ENCODE measurements around the gene YTHDF1.
A peak's percentile ranks its signal among the peaks of the same experiment; 100 is the strongest.

YTHDF1 gene

DNA sequence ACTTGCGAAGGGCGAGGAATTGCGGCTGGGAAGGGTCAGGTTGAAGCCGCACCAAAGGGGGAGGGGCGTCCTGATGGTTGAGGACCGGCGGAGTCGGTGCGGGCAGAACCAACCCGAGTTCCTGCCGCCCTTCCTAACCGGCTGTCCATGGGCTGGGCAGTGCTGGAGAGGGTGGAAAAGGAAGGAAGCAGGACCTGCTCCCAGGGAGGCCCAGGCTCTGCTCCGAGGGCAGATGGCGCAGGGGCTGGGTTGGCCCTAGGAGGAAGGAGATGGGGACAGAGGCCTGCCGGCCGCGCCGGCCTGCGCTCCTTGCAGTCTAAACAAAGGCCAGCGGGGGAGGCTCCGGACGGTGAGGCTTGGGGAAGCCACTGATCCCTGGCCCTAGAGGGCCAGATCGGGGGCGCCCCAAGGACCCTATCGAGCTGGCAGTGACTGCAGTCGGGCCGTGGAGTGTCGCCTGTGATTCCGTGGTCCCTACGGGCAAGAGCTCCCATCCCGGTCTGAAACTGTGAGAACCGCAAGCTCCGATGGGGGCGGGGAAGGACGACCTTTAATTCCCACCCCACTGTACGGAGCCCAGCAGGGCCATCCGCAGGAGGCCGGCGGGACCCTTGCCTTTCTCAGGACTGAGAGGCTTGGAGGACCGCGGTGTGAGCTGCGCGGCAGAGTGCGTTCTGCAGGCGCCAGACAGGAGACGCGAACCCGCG is 39.4 kb downstream of the YTHDF1 start:
- Mint-ChIP-seq H3K27me3 (ENCODE audit: low read depth) (peaks cover 60% of the 10 kb centered on the region), H3K4me1 (ENCODE audit: low read depth) (no peaks in the 10 kb centered on the region), H3K9me3 (no peaks in the 10 kb centered on the region), H3K4me3 (no peak overlapping the region), H3K36me3 (ENCODE audit: low read depth) (no peaks in the 10 kb centered on the region), H3K27ac (peak overlapping the region; percentile 38)
- no peak for DNase-seq (ENCODE audit: low spot score)

DNA sequence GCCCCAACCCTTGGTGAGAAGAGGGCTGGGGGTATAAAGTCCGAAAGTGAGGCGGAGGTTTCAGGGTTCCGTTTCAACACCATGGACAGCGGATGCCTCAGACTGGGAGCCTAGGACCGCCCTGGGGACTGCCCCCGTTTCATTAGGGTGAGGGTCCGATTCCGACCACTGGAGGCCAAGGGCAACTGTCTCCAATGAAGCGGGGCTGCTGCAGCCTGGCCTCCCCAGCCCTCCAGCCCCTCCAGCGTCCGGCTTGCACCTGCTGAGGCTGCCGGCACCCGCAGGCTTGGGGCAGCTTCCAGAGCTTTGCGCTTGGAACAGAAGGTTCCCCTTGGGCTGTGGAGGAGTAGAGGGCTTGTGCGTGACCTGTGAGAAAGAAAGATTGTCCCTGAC is 39.9 kb downstream of the YTHDF1 start:
- no peaks in the 10 kb centered on the region for H3K4me1 Mint-ChIP-seq (ENCODE audit: low read depth)
- no peaks in the 10 kb centered on the region for H3K36me3 Mint-ChIP-seq (ENCODE audit: low read depth)
- no peak for DNase-seq (ENCODE audit: low spot score)
- no peaks in the 10 kb centered on the region for H3K9me3 Mint-ChIP-seq
- H3K4me3 Mint-ChIP-seq: no peak overlapping the region
- H3K27me3 Mint-ChIP-seq (ENCODE audit: low read depth): peaks cover 58% of the 10 kb centered on the region
- H3K27ac Mint-ChIP-seq: peak overlapping the region; percentile 41

DNA sequence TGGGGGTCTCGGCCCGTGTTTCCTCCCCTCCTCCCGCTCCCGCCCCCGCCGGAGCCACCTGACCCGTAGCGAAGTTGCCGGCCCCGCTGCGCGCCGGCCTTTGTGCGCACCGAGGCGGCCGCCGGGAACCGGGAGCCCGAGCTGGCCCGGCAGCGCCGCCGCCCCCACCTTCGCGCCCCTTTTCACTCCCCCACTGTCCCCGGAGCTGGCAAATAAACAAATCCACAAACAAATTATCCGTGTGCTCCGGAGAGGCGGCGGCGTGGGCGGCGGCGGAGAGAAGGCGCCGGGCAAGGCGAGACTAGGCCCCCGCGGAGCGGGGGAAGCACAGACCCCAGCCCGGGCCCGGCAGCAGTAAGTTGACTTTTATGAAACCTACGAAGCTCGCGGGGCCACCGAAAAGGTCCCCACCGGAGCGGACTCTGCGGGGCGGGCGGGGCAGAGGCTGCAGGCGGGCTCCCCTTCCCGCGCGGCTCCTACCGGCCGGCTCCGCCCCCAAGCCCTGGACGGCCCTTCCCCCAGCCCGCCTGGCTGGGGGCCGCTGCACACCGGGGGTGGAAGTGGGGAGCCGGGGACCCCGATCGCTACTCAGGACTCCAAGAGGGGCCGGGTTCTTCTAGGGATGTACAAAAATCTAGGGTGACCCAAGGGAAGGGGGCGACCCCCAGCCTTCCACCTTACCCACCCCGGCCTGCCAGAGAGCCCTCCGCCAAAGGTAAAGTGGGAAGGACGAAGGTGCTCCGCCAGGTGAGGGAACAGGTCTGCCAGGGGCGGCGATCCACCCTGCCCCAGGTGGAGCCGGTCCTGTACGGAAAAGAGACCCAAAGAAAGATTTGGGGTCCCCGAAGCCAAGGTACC is 40.7 kb downstream of the YTHDF1 start:
- Mint-ChIP-seq H3K27ac (no peak overlapping the region), H3K9me3 (no peaks in the 10 kb centered on the region), H3K4me3 (no peak overlapping the region), H3K4me1 (ENCODE audit: low read depth) (no peaks in the 10 kb centered on the region), H3K27me3 (ENCODE audit: low read depth) (peaks cover 53% of the 10 kb centered on the region), H3K36me3 (ENCODE audit: low read depth) (no peaks in the 10 kb centered on the region)
- no peak for DNase-seq (ENCODE audit: low spot score)

DNA sequence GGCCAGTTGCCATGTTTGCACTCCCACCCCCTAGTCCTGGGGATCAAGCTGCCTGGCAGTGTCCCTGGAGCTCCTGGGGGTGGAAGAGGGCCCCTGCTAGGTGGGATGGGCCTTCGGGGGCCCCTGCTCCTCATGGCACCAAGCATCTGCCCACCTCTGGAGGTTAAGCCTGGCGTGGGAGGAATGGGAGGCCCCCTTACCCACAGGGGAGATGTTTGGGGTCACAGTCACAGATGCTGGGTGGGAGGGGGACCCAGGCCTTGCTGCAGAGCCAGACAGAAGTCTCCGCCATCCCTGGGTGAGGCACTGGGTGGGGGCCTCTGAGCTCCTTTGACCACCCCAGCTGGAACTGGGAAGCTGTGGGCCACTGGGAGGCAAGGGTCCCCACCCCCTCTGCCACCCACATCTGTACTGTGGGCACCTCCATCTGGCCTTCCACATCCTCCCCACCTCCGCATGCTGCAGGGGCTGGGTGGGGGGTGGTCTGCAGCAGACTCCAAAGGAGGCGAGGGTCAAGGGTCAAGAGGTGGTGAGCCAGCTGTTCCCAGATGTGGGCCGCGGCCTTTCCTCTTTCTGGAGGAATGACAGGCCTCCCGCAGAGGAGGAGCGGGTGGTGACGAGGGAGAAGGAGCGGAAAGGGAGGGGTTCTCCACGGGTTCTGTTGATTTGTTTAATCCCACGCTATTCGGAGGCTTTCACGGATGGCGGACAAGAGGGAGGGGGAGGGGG is 41.5 kb downstream of the YTHDF1 start:
- no peak for DNase-seq (ENCODE audit: low spot score)
- no peak overlapping the region for H3K4me3 Mint-ChIP-seq
- no peaks in the 10 kb centered on the region for H3K9me3 Mint-ChIP-seq
- peaks cover 45% of the 10 kb centered on the region for H3K27me3 Mint-ChIP-seq (ENCODE audit: low read depth)
- H3K36me3 Mint-ChIP-seq (ENCODE audit: low read depth): no peaks in the 10 kb centered on the region
- no peak overlapping the region for H3K27ac Mint-ChIP-seq
- H3K4me1 Mint-ChIP-seq (ENCODE audit: low read depth): no peaks in the 10 kb centered on the region

DNA sequence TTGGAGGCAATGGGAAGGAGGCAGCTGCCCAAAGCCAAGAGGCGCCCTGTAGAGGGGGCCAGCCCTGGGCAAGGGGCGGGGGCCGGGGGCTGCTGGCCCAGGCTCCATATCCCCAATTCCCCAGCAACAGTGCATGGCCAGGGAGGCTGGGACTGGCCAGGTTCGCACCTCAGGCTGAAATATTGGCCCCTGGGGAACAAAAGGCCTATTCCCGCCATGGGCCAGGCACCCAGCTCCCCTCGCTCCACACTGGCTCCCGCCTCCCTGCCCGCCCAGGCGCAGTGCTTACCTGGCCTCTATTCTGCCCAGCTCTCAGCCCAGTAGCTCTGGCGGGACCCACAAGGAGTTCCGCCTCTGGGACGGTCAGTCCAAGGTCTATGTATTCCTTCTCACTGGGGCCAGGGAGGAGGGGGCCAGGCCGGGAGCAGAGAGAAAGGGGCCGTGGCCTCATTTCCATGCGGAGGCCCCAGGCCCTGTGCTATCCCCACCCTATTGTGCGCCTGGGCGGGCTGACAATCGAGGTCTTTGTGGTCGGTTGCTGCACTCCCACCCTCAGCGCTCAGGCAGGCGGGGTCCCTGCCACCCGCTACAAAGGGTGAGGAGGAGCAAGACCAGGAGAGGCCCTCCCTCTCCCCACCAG is 42.3 kb downstream of the YTHDF1 start:
- Mint-ChIP-seq H3K36me3 (ENCODE audit: low read depth) (no peaks in the 10 kb centered on the region), H3K27ac (no peak overlapping the region), H3K4me1 (ENCODE audit: low read depth) (no peaks in the 10 kb centered on the region), H3K27me3 (ENCODE audit: low read depth) (peaks cover 43% of the 10 kb centered on the region), H3K4me3 (no peak overlapping the region), H3K9me3 (no peaks in the 10 kb centered on the region)
- no peak for DNase-seq (ENCODE audit: low spot score)

DNA sequence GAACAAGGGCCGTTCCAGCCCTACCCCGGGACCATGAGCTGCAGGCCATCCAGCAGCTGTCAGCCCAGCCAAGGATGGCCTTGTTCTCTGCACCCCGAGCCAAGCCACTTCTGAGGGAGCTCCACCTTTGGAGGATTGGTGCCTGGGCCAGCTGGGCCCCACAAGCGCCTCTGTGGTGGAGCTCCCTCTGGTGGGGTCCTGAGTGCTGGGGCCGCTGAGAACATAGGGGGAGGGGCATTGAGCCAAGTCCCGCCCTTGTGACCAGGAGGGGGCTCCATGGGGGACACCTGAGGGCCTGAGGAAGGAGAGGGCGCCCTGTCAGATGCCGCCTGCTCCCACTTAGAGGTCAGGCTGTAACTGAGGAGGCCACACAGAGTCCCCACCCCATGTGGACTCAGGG is 43.2 kb downstream of the YTHDF1 start:
- Mint-ChIP-seq H3K36me3 (ENCODE audit: low read depth) (no peaks in the 10 kb centered on the region), H3K4me1 (ENCODE audit: low read depth) (no peaks in the 10 kb centered on the region), H3K27ac (no peak overlapping the region), H3K4me3 (no peak overlapping the region), H3K9me3 (no peaks in the 10 kb centered on the region), H3K27me3 (ENCODE audit: low read depth) (peaks cover 41% of the 10 kb centered on the region)
- no peak for DNase-seq (ENCODE audit: low spot score)

DNA sequence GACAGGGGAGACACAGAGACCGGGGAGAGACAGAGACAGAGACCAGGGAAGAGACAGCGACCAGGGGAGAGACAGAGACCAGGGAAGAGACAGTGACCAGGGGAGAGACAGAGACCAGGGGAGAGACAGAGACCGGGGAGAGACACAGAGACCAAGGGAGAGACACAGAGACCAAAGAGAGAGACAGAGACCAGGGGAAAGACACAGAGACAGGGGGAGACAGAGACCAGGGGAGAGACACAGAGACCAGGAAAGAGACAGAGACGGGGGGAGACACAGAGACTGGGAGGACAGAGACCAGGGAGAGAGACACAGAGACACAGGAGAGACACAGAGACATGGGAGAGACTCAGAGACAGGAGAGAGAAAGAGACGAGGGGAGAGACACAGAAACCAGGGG is 43.9 kb downstream of the YTHDF1 start:
- Mint-ChIP-seq H3K27ac (no peak overlapping the region), H3K9me3 (no peaks in the 10 kb centered on the region), H3K4me3 (no peak overlapping the region), H3K4me1 (ENCODE audit: low read depth) (no peaks in the 10 kb centered on the region), H3K27me3 (ENCODE audit: low read depth) (peaks cover 38% of the 10 kb centered on the region), H3K36me3 (ENCODE audit: low read depth) (no peaks in the 10 kb centered on the region)
- no peak for DNase-seq (ENCODE audit: low spot score)

DNA sequence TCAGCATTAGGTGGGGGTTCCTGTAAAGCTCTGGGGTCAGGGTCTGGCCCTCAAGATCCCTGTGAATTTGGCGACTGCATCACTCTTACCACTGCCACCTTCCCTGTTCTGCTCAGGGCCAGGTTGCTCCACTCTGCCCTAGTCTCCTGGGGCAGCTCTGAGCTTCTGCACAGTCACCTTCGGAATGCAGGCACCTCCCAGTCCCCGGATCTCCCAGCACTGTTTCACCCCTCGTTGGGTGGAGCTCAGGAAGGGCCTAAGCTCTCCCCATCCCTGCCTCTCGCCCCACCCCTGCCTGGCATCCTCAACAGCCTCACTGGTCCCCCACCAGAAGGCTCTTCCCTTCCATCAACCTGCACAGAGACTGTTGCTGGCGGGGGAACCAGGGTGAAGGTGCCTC is 46.2 kb downstream of the YTHDF1 start:
- DNase-seq (ENCODE audit: low spot score): no peak
- no peaks in the 10 kb centered on the region for H3K36me3 Mint-ChIP-seq (ENCODE audit: low read depth)
- no peaks in the 10 kb centered on the region for H3K4me1 Mint-ChIP-seq (ENCODE audit: low read depth)
- no peaks in the 10 kb centered on the region for H3K9me3 Mint-ChIP-seq
- no peak overlapping the region for H3K27ac Mint-ChIP-seq
- H3K4me3 Mint-ChIP-seq: no peak overlapping the region
- peaks cover 21% of the 10 kb centered on the region for H3K27me3 Mint-ChIP-seq (ENCODE audit: low read depth)

DNA sequence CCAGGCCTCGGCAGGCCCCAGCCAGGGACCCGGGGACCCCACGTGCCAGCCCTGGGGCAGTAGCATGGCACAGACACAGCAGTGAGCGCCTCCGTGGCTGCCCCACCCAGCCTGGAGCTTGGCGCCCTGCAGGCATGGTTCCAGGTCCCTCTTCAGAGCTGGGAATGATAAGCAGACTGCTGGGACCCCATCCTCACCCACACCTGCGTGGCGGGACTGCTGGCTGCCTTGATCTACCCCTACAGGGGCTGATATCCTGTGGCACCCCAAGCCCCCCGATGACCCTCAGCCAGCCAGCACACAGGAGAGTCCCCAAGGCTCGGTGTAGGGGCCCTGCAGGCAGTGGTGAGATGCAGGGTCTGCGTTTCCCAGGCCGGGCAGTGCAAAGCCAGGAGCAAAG is 47.1 kb downstream of the YTHDF1 start:
- Mint-ChIP-seq H3K27me3 (ENCODE audit: low read depth) (peaks cover 14% of the 10 kb centered on the region), H3K9me3 (no peaks in the 10 kb centered on the region), H3K4me3 (no peak overlapping the region), H3K4me1 (ENCODE audit: low read depth) (no peaks in the 10 kb centered on the region), H3K27ac (no peak overlapping the region), H3K36me3 (ENCODE audit: low read depth) (no peaks in the 10 kb centered on the region)
- DNase-seq (ENCODE audit: low spot score): no peak

DNA sequence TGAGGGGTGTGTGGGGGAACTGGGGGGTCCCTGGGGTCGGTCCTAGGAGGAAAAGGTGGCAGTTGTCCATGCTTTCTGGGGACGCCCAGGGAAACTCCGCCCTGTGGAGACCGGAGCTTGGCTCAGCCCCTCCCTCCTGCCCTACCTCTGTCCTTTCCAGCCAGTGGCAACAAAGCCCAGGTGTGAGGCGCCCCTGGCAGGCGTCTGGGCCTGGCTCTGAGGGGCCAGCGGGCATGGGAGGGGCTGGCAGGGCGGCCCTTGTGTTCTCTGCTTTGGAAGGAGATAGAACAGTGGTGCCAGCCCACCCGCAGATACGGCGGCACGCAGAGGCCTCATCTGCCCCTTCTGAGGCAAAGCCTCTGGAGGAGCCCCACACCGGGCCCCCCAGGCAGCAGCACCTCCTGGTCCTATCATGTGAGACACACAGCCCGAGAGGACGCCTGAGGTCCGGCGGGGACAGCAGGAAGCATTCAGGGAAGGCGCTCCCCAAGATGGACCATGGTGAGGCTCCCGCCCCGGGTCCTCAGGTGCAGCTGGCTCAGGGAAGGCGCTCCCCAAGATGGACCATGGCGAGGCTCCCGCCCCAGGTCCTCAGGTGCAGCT is 47.9 kb downstream of the YTHDF1 start:
- DNase-seq (ENCODE audit: low spot score): no peak
- no peak overlapping the region for H3K4me3 Mint-ChIP-seq
- H3K27me3 Mint-ChIP-seq (ENCODE audit: low read depth): peaks cover 12% of the 10 kb centered on the region
- H3K9me3 Mint-ChIP-seq: no peaks in the 10 kb centered on the region
- H3K36me3 Mint-ChIP-seq (ENCODE audit: low read depth): no peaks in the 10 kb centered on the region
- H3K4me1 Mint-ChIP-seq (ENCODE audit: low read depth): no peaks in the 10 kb centered on the region
- H3K27ac Mint-ChIP-seq: no peak overlapping the region

DNA sequence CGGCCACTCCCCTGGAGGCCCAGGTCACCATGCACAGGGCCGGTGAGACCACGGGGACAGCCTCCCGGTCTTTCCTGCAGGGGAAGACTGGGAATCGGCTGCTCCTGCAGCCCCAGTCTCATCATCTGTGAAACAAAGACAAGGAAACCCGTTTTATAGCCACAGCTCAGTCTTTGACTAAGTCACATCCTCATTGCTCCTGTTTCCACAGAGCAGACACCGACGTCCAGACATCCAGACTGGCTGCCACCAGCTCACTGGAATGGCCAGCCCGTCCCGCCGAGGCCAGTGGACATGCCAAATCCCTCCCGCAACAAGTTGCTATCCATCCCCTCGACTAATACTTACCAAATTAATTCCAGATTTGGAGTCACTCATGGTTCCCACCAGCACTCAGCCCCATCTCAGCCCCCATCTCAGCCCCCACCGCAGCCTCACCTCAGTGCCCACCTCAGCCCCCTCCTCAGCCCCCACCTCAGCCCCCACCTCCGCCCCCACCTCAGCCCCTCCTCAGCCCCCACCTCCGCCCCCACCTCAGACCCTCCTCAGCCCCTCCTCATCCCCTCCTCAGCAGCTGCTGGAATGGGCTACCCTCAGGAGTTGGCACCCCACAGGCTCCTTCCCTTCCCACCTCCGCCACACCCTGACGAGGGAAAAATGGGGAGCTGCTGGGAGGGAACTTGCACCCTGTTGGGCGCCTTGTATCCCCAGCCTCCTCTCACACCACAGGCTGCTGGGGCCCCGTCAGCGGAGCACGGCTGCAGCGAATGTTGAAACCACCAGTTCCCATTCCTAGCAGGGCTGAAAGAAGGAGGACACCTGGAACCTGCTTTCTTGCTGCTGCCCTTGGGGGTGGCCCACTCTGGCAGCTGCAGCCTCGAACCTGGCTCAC is 48.7 kb downstream of the YTHDF1 start:
- Mint-ChIP-seq H3K4me1 (ENCODE audit: low read depth) (no peaks in the 10 kb centered on the region), H3K4me3 (no peak overlapping the region), H3K9me3 (no peaks in the 10 kb centered on the region), H3K27ac (no peak overlapping the region), H3K27me3 (ENCODE audit: low read depth) (peaks cover 9% of the 10 kb centered on the region), H3K36me3 (ENCODE audit: low read depth) (no peaks in the 10 kb centered on the region)
- DNase-seq (ENCODE audit: low spot score): no peak

DNA sequence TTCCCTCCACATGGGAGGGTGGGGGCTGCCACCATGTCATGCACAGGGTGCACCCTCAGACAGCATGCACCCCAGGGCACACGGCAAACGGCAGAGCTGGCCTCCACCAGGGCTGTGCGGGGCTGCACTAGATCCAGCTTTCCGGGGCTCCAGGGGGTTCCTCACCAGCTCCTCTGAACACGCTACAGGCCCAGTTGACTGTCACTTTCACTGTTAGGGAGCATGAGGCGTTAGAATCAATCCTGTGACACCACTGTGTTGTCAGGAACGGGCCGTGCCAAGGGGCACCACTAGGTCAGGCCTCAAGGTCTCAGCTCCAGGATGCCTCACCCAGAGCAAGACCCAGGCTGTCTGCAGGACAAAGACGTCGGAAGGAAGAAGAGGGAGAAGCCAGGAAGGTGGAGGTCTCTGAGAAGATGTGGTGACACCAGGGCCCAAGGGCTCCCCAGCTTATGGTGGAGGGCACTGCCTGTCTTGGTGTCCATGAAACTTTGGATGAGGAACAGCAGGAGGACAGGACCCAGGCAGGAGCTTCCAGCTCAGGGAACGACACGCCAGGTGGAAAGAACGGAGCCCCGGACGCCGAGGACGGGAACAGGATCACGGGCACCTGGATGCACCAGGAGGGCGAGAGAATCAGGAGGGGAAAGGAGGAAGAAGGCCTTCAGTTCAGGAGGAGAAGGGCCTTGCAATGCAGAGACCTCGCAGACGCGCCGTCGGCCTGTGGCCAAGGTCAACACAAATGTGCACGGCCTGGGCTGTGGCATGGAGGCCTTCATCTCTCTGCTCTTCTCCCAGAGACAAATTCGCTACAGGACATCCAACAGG is 49.5 kb downstream of the YTHDF1 start:
- Mint-ChIP-seq H3K27ac (no peak overlapping the region), H3K9me3 (no peaks in the 10 kb centered on the region), H3K36me3 (ENCODE audit: low read depth) (no peaks in the 10 kb centered on the region), H3K27me3 (ENCODE audit: low read depth) (peaks cover under 1% of the 10 kb centered on the region), H3K4me3 (no peak overlapping the region), H3K4me1 (ENCODE audit: low read depth) (no peaks in the 10 kb centered on the region)
- no peak for DNase-seq (ENCODE audit: low spot score)
